Stimulated activated CD8-positive, alpha-beta memory T cell treated with anti-CD3 and anti-CD28 coated beads, Interleukin-7, amount 100 ng/mL, for 48 hours (primary cell): ENCODE measurements around the gene ENPP6.

Experiments
- DNase-seq, 2 donors: peaks; one replicate each; pipeline ENCODE4 v3.0.0-alpha.2; 2020; ENCODE audit warnings: low read depth in 1 of 2; ENCODE audit errors: extremely low read depth in 1 of 2

ENPP6 gene

DNA sequence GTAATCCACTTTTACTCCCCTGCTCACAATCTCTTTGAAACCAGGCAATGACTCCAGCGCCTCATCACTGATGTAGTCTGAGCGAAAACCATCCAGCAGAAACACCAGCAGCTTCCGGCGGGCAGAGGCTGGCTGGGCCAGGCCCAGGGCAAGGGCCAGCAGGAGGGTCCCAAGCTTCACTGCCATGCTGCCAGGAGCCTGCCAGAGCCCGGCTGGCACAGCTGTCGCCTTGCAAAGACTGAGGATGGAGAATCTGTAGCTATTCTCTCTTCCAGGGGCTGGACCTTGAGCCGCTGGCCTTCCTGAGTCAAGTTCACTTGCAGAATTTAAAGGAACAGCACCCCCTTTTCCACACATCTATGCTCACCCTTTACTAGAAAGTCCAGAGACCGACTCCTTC lies at the start of gene ENPP6:
Gene ENPP6 (minus strand): TSS at position 240 of the 400 bp plus-strand sequence. CDS start 54 bp downstream, at position 186.
- DNase-seq, result no peak

DNA sequence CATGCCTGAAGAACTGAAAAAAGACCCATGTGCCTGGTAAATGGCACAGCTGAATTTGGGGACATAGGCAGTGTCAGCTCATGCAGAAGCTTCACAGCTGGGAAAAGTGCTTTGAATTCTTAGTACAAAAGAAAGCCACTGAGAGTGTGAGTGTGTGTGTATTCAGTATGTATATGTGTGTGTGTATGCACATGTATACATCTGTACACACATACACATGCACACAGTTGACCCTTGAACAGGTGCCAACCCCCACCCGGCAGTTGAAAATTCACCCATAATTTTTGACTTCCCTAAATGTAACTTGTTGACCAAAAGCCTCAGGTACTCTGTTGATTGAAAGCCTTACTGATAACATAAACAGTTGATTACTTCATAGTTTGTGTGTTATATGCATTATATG lies 49.5 kb upstream of the ENPP6 start:
- DNase-seq, result no peak

DNA sequence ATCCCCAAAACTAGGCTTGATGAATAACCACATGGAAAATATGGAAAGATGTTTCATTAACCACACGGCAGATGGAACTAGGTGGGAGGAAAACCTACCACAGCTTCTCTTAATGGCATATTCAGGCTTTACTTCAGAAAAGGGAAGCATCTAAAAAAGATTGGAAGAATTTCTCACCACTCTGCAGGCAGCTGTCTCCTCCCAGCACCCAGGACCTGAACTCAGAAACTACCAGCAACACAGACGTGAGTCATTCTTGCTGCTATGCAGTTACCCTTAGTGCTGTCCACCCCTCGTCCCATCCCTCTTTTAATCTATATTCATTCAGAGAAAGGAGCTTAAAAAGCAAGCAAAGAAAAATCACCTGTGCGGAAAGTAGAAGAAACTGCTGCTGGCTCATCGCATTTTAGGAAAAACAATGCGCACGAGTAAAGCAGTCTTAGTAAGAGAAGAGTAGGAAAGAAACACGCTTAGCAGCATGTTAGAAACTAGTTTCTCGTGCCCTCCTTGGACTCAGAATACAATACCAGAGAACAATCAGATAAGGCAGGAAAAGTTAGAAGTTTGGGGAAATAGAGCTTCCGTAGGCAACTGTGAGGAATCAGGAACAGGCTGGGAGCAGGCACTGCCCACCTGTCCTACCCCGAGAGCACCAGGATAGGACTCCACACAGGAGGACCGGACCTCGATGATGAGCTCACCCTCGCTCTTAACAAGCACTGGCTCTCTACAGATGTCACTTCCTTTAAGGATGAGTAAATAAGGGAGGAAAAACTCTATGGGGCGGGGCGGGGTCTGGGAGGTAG lies 48.1 kb upstream of the ENPP6 start:
- DNase-seq, result no peak

DNA sequence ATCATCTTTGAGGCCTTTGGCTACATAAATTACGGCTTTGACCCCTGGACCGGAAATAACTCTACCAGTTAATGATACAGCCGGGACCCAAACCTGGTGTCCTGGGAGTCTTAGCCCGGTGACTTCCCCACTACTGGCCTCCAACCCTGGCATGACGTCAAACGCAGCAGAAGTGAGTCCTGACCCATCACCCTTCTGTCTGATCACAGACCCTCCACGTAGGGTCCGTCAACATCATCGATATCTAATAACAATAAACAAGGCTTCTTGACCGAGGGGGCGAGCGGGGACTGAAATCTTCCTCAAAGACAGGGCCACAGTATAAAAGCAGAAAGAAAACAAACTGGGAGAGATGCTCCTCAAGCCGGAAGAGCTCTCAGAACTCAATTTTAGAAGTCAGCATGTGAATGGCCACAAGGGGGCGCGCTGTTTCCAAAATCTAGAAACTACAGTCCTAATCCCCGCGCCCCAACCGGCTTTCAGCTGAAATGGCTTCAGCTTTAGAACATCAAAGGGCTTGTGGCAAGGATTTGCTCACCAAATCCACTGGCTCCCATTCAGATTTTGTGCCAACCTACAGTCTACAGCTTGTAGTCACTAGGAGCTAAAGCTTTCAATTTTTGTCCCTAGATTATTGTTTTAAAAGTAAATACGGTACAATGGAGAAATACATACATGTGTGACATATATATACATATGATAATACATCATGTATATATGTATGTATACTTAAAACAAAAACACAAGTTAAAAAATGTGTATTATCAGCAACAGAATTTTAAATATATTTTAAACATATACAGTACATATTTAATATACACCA lies 46.4 kb upstream of the ENPP6 start:
- peak; percentile 71 to 90 for DNase-seq

DNA sequence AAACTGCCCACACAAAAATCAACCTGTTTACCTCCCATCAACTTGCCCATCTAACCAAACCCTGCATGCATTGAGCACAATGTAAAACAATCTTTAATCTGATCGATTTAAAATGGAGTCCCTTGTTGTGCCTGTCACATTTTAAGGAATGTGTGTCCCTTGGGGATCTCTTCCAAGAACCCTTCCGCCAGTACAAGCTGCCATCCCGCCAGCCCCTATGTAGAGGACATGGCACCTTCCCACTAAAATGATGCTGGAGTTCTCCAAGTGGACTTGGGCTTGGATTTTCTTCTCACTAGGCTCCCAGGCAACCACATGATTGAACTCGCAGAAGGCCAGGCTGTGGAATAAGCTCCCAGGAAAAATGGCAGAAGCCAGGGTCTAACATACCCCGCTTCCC lies 45.8 kb upstream of the ENPP6 start:
- no peak for DNase-seq

DNA sequence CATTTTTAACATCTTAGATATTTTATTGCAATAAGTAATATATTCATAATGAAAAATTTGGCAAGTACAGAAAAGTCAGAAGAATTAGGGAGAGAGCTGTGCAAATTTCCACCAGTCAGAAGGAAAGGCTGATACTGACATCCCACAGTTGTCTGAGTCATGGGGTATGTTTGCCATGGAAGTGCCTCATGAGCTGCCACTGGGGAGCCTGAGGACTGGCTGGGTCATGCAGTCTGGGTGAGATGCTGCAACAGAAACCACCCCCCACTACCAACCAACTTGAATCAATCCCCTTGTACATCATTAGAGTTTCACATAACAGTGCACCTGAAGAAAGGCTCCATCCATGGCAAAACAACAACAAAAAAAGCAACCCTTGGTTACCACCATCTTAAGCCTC lies 45.2 kb upstream of the ENPP6 start:
- DNase-seq, result no peak

DNA sequence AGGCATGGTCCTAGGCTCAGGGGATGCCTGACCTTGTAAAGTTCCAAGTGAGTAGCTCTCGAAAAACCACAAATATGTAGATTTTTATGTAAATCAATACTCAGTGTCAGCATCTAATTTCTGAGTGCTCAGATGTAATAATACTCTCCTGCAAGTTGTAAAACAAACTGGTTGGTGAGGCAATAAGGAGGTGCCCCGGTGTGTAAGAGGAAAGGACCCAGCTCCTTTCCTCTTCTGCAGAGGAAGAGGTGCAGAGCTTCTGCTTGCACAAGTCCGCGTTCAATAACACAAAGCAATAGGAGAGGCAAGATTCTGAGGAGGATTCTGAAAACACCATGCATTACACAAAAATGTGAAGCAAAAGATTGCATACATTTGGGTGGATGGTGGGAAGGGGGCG lies 43.6 kb upstream of the ENPP6 start:
- DNase-seq, result no peak

DNA sequence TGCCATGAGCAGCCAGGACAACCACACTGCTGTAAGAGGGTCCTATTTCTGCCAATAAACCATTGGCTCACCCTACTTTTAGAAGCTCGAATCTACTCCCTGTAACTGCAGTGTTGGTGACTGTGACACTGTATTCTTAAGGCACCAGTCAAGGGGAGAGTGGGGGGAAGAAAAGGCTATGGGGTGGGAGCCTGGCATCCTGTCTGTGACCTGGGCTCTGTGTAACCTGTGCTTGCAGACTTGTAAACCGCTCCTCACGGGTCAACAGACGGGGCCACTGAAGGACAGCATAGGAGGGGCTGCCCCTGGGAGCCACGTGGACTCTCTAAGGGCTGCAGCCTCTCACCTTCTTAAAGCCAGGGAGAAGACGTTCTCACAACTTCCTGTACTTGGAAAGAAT lies 42.2 kb upstream of the ENPP6 start:
- DNase-seq, result no peak

DNA sequence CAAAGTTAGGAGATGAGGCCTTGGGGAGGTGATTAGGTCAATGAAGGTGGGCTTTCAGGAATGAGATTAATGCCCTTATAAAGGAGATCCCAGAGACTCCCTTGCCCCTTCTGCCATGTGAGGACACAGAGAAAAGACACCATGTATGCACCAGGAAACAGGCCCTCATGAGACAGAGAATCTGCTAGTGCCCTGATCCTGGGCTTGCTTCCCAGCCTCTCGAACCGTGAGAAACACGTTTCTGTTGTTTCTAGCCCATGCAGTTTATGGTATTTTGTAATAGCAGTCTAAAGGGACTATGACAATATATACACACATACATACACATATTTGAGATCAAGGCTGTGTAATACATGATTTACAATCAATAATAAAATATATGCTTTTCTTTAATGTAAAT lies 41.4 kb upstream of the ENPP6 start:
- no peak for DNase-seq

DNA sequence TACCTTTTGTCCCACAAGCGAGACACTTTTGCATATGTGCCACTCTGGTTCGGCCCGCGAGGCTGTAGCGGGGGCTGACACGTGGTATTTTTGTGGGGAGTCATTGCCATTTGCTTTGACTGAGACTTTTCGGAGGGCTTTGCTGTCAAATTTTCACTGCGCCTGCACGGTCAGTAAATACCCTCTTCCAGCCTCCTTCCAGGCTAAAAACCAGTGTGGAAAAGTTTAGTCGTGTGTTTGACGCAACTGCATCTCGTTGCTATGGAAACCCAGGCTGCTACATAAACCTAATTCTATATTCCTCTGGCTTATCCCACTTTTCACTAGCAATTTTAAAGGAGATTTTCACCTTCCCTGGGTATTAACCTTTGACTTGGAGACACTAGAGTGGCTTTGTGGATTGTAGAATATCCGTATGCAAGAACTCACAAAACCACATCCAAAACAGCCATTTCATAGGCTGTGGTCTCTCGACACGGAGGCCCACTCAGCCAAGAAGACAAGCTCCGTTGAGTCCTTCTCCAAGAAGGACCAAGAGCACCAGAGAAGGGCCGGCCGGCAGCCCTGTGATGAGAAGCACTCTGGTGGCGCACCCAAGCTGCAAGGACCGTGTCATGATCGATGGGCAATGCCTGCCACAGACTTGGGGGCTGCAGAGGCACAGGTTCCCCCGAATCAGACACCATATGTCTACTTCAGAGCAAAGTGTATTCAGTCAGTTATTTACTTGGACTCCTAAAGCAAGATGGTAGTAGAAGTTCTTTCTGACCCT lies 38.4 kb upstream of the ENPP6 start:
- DNase-seq, result no peak

DNA sequence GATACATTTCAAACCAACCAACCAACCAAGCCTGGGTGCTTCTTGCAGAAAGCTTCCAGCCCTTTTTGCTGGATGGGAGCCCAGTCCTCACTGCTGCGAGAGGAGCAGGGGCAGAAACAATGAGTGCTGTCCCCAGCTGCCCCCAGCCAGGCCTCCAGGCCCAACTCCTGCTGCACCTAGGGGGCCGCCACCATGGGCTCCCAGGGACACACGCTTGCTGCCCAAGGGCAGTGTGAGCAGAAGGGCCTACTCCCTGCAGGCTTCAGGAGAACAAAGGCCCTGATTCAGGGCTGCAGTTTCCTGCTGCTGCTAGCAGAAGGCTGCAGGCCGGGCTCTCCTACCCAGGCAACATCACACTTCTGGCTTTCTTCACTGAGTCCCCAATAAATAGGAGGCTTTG lies 37.7 kb upstream of the ENPP6 start:
- DNase-seq, result no peak

DNA sequence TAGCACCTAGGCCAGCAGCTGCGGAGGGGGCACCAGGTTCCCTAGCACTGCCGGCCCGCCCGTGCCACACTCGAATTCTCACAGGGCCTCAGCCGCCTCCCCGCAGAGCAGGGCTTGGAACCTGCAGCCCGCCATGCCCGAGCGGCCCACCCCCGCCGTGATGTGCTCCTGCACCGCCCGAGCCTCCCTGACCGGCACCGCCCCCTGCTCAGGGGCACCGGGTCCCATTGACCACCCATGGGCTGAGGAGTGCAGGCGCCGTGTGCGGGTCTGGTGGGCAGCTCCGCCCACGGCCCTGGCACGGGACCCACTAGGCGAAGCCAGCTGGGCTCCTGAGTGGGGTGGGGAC lies 35.4 kb upstream of the ENPP6 start:
- no peak for DNase-seq

DNA sequence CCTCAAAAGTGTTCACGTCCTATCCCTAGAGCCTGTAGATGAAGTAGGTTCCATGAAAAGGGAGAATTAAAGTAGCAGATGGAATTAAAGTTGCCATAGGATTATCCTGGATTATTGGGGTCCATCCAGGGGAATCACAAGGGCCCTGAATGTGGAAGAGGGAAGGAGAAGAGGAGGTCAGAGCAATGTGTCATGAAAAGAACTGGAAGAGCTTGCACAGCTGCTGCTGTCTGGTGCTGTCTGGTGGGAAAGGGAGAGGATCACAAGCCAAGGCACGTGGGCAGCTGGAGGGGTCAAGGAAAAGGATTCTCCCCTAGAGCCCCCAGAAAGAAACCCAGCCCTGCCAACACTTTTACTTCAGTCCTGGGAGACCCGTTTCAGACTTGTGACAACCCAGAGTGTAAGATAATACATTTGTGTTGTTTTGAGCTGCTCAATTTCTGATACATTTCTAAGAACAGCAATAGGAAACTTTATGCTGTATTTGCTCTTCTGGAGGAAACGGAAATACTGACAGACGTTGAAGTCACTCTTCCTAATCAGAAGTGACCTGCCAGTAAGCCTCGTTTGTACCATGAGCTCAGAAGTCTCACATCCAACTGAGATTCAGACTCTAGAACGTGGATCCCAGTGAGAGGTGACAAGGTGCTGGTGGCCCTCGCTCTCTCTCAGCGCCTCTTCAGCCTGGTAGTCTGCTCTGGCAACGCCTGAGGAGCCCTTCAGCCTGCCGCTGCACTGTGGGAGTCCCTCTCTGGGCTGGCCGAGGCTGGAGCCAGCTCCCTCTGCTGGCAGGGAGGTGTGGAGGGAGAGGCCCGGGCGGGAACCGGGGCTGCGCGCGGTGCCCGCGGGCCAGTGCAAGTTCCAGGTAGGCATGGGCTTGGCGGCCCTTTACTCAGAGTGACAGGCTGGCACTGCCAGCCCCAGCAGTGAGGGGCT lies 34.7 kb upstream of the ENPP6 start:
- no peak for DNase-seq

DNA sequence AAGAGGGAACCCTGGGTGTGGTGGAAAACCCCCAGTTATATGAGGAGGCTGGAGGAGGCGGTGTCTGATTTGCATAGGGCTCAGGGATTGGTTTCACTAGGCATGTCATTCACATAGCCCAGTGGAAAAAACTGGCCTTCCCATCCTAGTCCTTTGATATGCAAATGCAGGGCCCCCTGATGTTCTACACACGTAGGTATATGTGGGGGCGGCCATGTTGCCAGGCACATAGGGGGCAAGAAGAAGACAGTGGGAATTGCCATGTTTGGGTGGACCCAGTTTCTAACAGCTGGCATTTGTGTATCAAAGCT lies 34.0 kb upstream of the ENPP6 start:
- no peak for DNase-seq

DNA sequence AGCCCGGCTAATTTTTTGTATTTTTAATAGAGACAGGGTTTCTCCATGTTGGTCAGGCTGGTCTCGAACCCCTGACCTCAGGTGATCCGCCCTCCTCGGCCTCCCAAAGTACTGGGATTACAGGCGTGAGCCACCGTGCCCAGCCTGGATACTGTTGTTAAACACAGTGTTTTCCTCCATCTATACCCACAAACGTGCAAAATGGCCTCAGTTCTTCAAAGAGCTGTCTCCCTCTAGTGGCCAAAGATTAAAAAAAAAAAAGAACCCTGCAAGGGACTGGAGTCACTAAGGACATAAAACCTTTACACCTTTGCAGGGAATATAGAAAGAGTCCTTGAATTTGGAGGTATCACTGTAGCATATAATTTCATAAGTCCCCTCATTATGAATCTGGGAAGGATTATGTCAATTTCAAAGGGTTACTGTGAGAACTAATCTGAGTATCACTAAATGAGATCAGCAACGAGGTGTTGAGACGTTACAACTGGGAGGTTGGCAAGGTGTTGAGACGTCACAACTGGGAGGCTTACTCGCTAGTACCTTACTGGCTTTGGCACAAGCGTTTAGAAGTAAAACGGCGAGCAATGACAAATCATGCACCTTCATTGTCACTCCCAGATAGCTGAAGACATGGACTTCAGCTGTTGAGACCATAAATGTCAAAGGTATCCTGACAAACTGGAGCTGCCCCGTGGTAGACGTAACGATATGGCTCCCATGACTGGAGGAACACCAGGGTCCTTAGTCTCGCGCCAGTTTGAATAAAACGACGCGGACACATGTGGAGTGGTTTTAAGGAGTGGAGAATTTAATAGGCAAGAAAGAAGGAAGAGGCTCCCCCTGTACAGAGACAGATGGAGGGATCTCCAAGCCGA lies 33.4 kb upstream of the ENPP6 start:
- no peak for DNase-seq

DNA sequence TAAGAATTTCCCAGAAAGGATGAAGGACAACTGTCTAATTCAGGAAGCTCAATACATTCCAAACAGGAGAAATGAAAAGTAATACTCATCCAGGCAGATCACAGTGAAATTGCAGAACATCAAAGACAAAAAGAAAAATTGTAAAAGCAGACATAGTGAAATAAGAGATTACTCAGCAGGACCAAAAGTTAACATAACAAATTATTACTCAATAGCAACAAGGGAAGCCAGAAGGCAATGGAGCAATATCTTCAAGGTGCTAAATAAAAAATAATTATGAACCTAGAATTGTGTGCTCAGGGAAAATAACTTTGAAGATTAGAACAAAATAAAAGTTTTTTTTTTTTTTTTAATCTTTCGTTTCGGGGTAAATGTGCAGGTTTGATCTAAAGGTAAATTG lies 30.5 kb upstream of the ENPP6 start:
- DNase-seq, result no peak

DNA sequence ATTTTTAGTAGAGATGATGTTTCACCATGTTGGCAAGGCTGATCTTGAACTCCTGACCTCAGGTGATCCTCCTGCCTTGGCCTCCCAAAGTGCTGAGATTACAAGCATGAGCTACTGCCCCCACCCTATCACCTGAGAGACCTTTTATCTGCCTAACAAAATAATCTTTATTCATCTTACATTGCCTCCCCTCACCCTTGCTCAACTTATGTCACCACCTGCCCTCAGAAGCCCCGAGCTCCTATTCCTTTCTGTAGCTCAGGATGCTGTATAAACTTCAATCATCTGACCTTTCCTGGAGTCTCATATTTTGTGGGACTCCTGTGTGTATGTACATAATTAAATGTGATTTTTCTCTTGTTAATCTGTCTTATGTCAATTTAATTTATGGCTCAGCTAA lies 29.7 kb upstream of the ENPP6 start:
- no peak for DNase-seq

DNA sequence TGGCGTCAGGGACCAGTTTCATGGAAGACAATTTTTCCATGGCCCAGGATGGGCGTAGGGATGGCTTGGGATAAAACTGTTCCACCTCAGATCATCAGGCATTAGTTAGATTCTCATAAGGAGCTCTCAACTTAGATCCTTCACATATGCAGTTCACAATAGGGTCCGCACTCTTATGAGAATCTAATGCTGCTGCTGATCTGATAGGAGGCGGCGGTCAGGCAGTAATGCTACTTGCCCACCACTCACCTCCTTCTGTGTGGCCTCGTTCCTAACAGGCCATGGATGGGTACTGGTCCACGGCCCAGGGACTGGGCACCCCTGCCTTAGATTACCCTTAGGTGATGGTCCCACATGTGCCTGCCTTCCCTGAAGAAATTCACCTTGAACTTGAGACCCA lies 28.8 kb upstream of the ENPP6 start:
- DNase-seq, result no peak

DNA sequence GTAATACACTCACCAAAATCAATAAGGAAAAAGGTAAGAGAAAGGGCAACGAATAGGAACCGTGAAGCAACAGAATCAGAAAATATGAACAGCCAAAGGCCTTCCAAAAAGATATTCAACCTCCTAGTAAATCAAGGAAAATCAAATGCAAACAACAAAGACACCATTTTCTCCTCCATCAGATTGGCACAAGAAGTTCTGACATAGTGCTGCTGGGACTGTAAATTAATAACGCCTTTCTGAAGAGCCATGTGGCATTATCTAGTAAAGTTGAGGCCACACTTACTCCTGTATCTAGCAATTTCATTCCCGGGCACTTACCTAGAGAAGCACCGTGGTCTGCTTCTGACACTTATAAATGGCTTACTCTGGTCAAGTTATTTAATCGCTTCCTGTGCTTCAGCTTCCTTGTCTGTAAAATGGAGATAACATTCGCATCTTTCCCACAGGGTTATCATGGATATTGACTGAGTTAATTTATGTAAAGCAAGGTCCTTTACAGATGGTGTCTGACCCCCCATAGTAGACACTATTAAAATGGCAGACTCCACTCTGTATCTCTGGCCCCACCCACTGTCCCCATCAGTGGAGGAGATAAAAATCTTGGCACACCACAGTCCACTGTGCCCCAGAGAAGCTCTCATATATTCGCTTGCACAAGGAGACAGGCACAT lies 20.5 kb upstream of the ENPP6 start:
- DNase-seq, result no peak
